Measurements from ENCODE around the gene HCN4. TPM values are rescaled to one million over a fixed set of nuclear protein-coding genes. Genes with fewer than 3 reads are reported as not detected.

HCN4 gene
- total and polyA plus RNA-seq, 8 donors, result 0.03 to 1.7 (median 0.18) TPM; not detected in 3

DNA sequence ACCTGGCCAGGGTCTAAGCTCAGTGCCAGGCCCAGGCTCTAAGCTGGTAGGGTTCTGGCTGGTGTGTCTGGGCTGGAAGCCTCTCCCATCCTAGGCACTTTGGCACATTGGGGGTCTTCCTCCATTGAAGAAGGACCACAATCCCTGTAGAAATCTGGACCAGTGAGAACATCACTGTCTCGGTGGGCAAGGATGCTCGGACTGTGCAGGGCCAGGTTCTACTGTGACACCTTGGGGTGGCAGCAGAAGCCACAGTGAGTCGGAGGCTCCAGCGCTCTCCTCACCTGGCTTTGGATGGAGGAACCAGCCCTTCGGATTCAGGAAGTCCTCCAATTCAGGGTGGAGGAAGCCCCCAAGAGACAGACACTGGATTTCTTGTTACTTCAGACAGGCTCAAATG is 17.5 kb upstream of the HCN4 start:
- intact Hi-C loops (cut with DNase I; ENCODE audit: low total_unique reads), result no loop called here
- no peak overlapping the region for H3K4me3 ChIP-seq
- no peak for TF ChIP-seq EP300 (IDR thresholded peaks at IDR 0.05)
- TF ChIP-seq, protein P1, sequence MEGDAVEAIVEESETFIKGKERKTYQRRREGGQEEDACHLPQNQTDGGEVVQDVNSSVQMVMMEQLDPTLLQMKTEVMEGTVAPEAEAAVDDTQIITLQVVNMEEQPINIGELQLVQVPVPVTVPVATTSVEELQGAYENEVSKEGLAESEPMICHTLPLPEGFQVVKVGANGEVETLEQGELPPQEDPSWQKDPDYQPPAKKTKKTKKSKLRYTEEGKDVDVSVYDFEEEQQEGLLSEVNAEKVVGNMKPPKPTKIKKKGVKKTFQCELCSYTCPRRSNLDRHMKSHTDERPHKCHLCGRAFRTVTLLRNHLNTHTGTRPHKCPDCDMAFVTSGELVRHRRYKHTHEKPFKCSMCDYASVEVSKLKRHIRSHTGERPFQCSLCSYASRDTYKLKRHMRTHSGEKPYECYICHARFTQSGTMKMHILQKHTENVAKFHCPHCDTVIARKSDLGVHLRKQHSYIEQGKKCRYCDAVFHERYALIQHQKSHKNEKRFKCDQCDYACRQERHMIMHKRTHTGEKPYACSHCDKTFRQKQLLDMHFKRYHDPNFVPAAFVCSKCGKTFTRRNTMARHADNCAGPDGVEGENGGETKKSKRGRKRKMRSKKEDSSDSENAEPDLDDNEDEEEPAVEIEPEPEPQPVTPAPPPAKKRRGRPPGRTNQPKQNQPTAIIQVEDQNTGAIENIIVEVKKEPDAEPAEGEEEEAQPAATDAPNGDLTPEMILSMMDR (IDR thresholded peaks at IDR 0.05), result no peak
- TF ChIP-seq POLR2A (IDR thresholded peaks at IDR 0.05), result no peak
- no peak for TF ChIP-seq POLR2AphosphoS5 (IDR thresholded peaks at IDR 0.05)
- H3K9me3 ChIP-seq, result peaks cover 0 to 3% (median 0%) of the 10 kb centered on the region in 4 donors
- no peak overlapping the region for H3K27ac ChIP-seq
- H3K36me3 ChIP-seq, result no peaks in the 10 kb centered on the region
- 82 to 92% (median 86%) methylated on average over 5 of the region's 5 CpGs for WGBS, 5 donors
- peaks cover 0 to 15% (median 0%) of the 10 kb centered on the region in 4 donors for H3K4me1 ChIP-seq
- no peak for DNase-seq
- H3K27me3 ChIP-seq, result peaks cover 0 to 52% (median 3%) of the 10 kb centered on the region in 3 donors

DNA sequence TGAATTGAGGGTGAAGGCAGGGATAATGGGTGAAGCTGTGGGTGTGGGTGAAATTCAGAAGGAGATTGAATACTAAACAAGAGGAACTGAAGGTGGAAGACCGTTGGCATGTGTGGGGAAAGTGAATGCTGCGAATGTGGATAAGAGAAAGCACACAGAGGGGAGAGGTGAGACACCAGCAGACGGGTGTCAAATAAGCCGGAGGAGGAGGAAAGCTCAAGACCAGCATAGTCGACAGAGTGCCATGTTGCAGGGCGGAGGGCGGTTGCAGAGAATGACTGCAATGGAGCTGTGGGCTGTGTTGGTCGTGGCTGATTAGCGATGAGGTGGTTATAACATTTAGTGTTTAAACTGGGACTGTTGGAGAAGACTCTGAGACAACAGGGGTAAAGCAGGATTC is 16.4 kb upstream of the HCN4 start:
- intact Hi-C loops (cut with DNase I; ENCODE audit: low total_unique reads), result no loop called here
- no peak overlapping the region for H3K27ac ChIP-seq
- peaks cover 0 to 15% (median 0%) of the 10 kb centered on the region in 4 donors for H3K4me1 ChIP-seq
- H3K9me3 ChIP-seq, result peaks cover 0 to 13% (median 5%) of the 10 kb centered on the region in 4 donors
- no peak for DNase-seq
- 78 to 85% (median 82%) methylated on average over 9 of the region's 9 CpGs for WGBS, 5 donors
- H3K4me3 ChIP-seq, result no peak overlapping the region
- H3K27me3 ChIP-seq, result peaks cover 0 to 52% (median 3%) of the 10 kb centered on the region in 3 donors
- no peak for TF ChIP-seq POLR2AphosphoS5 (IDR thresholded peaks at IDR 0.05)
- TF ChIP-seq POLR2A (IDR thresholded peaks at IDR 0.05), result no peak
- TF ChIP-seq EP300 (IDR thresholded peaks at IDR 0.05), result no peak
- TF ChIP-seq, protein P1 (IDR thresholded peaks at IDR 0.05), result no peak
- H3K36me3 ChIP-seq, result no peaks in the 10 kb centered on the region

DNA sequence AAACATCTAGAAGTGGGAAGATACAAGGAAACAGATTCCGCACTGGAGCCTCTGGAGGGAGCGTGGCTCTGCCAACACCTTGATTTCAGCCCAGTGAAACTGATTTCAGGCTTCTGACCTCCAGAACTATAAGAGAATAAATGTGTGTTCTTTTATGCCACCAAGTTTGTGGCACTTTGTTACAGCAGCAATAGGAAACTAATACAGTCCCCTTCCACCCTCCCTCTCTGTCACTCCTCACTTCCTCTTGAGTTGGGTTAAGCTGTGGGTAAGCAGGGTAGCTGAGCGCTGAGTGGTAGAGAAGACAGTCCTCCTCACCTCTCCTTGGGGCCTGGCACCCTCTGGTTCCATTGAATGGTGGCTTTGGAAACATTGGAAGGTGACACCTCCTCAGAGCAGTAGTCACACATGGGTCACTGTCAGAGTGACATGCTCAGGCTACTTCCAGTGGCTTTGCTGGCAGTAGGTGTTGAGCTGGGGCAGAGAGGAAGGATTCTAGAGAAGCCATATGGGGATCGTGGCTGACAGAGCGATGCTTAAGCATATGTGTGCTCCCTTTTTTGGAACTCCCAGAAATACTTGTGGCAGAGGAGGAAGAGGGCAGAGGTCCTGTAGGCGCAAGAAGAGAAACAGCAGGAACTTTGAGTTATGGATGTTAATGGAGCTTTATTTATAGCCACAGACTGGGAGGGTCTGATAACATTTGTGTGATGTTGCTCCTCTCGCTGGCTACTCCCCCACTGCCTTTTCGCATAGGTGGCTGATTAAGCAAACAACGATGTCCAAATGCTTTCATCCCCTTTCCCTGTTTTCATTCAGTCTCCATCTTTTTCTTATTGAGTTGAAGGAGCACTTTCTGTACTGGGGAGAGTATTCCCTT is 14.8 kb upstream of the HCN4 start:
- TF ChIP-seq EP300 (IDR thresholded peaks at IDR 0.05) (no peak), POLR2A (IDR thresholded peaks at IDR 0.05) (no peak), POLR2AphosphoS5 (IDR thresholded peaks at IDR 0.05) (no peak)
- TF ChIP-seq, protein P1 (IDR thresholded peaks at IDR 0.05), result no peak

DNA sequence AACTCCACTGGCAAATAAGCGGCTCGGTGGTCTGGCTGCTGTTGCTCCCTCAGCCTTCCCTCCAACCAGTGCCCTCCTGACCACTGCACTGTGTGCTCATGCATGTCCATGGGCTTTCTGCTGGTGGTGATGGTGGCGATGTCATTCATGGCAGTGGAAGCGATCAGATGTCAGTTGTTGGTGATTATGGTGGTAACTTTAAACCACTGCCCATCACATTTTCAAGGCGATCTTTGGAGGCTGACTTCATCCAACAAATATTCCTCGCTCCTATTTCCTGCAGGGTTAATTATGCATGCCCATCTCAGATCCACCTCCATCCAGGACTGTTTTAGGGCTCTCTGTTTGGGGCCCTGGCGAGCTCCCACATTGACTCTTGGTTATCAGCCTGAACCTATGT is 13.4 kb upstream of the HCN4 start:
- WGBS, 5 donors, result 79 to 89% (median 85%) methylated on average over 7 of the region's 7 CpGs
- no peak overlapping the region for H3K4me3 ChIP-seq
- intact Hi-C loops (cut with DNase I; ENCODE audit: low total_unique reads), result no loop called here
- peaks cover 0 to 16% (median 6%) of the 10 kb centered on the region in 4 donors for H3K9me3 ChIP-seq
- DNase-seq, result no peak
- TF ChIP-seq, protein P1 (IDR thresholded peaks at IDR 0.05), result no peak
- no peak for TF ChIP-seq POLR2A (IDR thresholded peaks at IDR 0.05)
- TF ChIP-seq POLR2AphosphoS5 (IDR thresholded peaks at IDR 0.05), result no peak
- TF ChIP-seq EP300 (IDR thresholded peaks at IDR 0.05), result no peak
- H3K27ac ChIP-seq, result no peak overlapping the region
- H3K4me1 ChIP-seq, result no peaks in the 10 kb centered on the region
- no peaks in the 10 kb centered on the region for H3K36me3 ChIP-seq
- H3K27me3 ChIP-seq, result peaks cover 0 to 57% (median 3%) of the 10 kb centered on the region in 3 donors

More for the DNA sequence above, 14.8 kb upstream of the HCN4 start:
- H3K36me3 ChIP-seq, result no peaks in the 10 kb centered on the region
- DNase-seq, result no peak
- H3K9me3 ChIP-seq, result peaks cover 0 to 16% (median 6%) of the 10 kb centered on the region in 4 donors
- intact Hi-C loops (cut with DNase I; ENCODE audit: low total_unique reads), result no loop called here
- H3K4me1 ChIP-seq, result peaks cover 0 to 13% (median 0%) of the 10 kb centered on the region in 4 donors
- peaks cover 0 to 52% (median 3%) of the 10 kb centered on the region in 3 donors for H3K27me3 ChIP-seq
- no peak overlapping the region for H3K27ac ChIP-seq
- H3K4me3 ChIP-seq, result no peak overlapping the region
- 65 to 71% (median 67%) methylated on average over 9 of the region's 9 CpGs for WGBS, 5 donors
